CD14-positive monocyte (primary cell): Measurements from ENCODE around the gene LRRC4C. TPM values are rescaled to one million over a fixed set of nuclear protein-coding genes. Genes with fewer than 3 reads are reported as not detected.

Experiments used
- DNase-seq, 3 donors: peaks; one replicate each; pipeline ENCODE4 v3.0.0-alpha.2; 2011 to 2022
- H2AFZ ChIP-seq: 2 replicates; pipeline ENCODE4 v1.6.0; 2012; ENCODE audit warnings: mild to moderate bottlenecking, low read depth, low read length, inconsistent platforms; ENCODE audit not compliant: insufficient read depth, poor library complexity, severe bottlenecking
- H3K27ac ChIP-seq, 2 donors: 1 replicate in 1 of 2; 2 replicates in 1 of 2; pipeline ENCODE4 v1.5.1; 2012 to 2013; ENCODE audit warnings: low read length in 2 of 2, control low read depth in 1 of 2, inconsistent platforms in 1 of 2, low read depth in 1 of 2, mild to moderate bottlenecking in 1 of 2
- H3K27me3 ChIP-seq, 2 donors: one replicate each; pipeline versions ENCODE4 v1.6.0 to v1.6.1; 2011 to 2013; ENCODE audit warnings: low read length in 2 of 2; ENCODE audit not compliant: control insufficient read depth in 2 of 2, insufficient read depth in 2 of 2
- H3K36me3 ChIP-seq, 2 donors: replicated peaks in 1 of 2; 1 replicate in 1 of 2; 2 replicates in 1 of 2; pipeline versions ENCODE4 v1.5.1 to v1.6.1; 2012 to 2013; ENCODE audit warnings: low read length in 2 of 2, control low read depth in 1 of 2, inconsistent platforms in 1 of 2, mild to moderate bottlenecking in 1 of 2; ENCODE audit not compliant: insufficient read depth in 2 of 2, control insufficient read depth in 1 of 2
- H3K4me1 ChIP-seq, 2 donors: 1 replicate in 1 of 2; 2 replicates in 1 of 2; pipeline versions ENCODE4 v1.5.1 to v1.6.1; 2012 to 2013; ENCODE audit warnings: low read length in 2 of 2, control low read depth in 1 of 2, inconsistent platforms in 1 of 2, mild to moderate bottlenecking in 1 of 2, moderate library complexity in 1 of 2; ENCODE audit not compliant: insufficient read depth in 2 of 2, control insufficient read depth in 1 of 2
- H3K4me2 ChIP-seq: replicated peaks from 2 replicates; pipeline ENCODE3; 2012; ENCODE audit warnings: low read length, moderate library complexity, mild to moderate bottlenecking; ENCODE audit not compliant: poor library complexity, severe bottlenecking; ENCODE audit errors: extremely low read depth
- H3K4me3 ChIP-seq, 3 experiments: fragments of 200-600 bp in 1 of 3; sonication (generic) in 1 of 3; replicated peaks in 1 of 3; 1 replicate in 2 of 3; 2 replicates in 1 of 3; pipeline ENCODE4 v1.5.1; 2011 to 2013; ENCODE audit warnings: low read length in 3 of 3, mild to moderate bottlenecking in 3 of 3, control low read depth in 2 of 3, low read depth in 2 of 3, inconsistent platforms in 1 of 3, moderate library complexity in 1 of 3
- H3K79me2 ChIP-seq: 2 replicates; pipeline ENCODE4 v1.6.0; 2012; ENCODE audit warnings: mild to moderate bottlenecking, control low read depth, inconsistent platforms, low read length, moderate library complexity; ENCODE audit not compliant: insufficient read depth
- H3K9ac ChIP-seq: 2 replicates; pipeline ENCODE4 v1.6.0; 2017; ENCODE audit warnings: low read length, mild to moderate bottlenecking; ENCODE audit not compliant: insufficient read depth, poor library complexity, severe bottlenecking
- H3K9me3 ChIP-seq, 2 donors: replicated peaks in 1 of 2; 1 replicate in 1 of 2; 2 replicates in 1 of 2; pipeline versions ENCODE4 v1.5.1 to v1.6.1; 2012 to 2013; ENCODE audit warnings: low read length in 2 of 2, control low read depth in 1 of 2; ENCODE audit not compliant: control insufficient read depth in 1 of 2, insufficient read depth in 1 of 2
- H4K20me1 ChIP-seq: 2 replicates; pipeline ENCODE4 v1.6.0; 2012; ENCODE audit warnings: mild to moderate bottlenecking, low read length, control low read depth, moderate library complexity; ENCODE audit not compliant: insufficient read depth
- H3K27ac Mint-ChIP-seq, 7 donors: one replicate each; pipeline ENCODE4 v1.8.0; 2020; ENCODE audit warnings: mild to moderate bottlenecking in 7 of 7, mixed read lengths in 7 of 7, moderate library complexity in 6 of 7, inconsistent platforms in 2 of 7
- H3K27me3 Mint-ChIP-seq, 3 donors: one replicate each; pipeline ENCODE4 v1.8.0; 2021 to 2022; ENCODE audit warnings: low read depth in 3 of 3, mild to moderate bottlenecking in 3 of 3, mixed read lengths in 3 of 3, moderate library complexity in 3 of 3, inconsistent platforms in 1 of 3
- H3K36me3 Mint-ChIP-seq, 2 donors: one replicate each; pipeline ENCODE4 v1.8.0; 2020; ENCODE audit warnings: mixed read lengths in 2 of 2, inconsistent platforms in 1 of 2, mild to moderate bottlenecking in 1 of 2
- H3K4me1 Mint-ChIP-seq: one replicate; pipeline ENCODE4 v1.8.0; 2020; ENCODE audit warnings: mild to moderate bottlenecking, mixed read lengths
- H3K4me3 Mint-ChIP-seq, 2 donors: one replicate each; pipeline ENCODE4 v1.8.0; 2020; ENCODE audit warnings: mild to moderate bottlenecking in 2 of 2, mixed read lengths in 2 of 2, moderate library complexity in 1 of 2
- H3K9me3 Mint-ChIP-seq, 7 donors: one replicate each; pipeline ENCODE4 v1.8.0; 2020 to 2022; ENCODE audit warnings: mixed read lengths in 7 of 7, mild to moderate bottlenecking in 6 of 7, moderate library complexity in 6 of 7, inconsistent platforms in 2 of 7
- WGBS: methylation state at CpG from one replicate; pipeline ENCODE4 v1.1.5; 2013; ENCODE audit warnings: missing lambda C conversion rate; ENCODE audit not compliant: insufficient coverage; 5-methylcytosine and 5-hydroxymethylcytosine counted together
- intact Hi-C, 2 donors: fragments of 100-400 bp; cut with micrococcal nuclease; formaldehyde crosslinking; loops; one replicate each; pipeline versions ENCODE4 v1.15.0 to v1.15.1; 2023
- polyA plus RNA-seq, 3 donors: library from polyadenylated mRNA; depleted of rRNA in 1 of 3; unstranded in 2 of 3; stranded (reverse) in 1 of 3; fragments of 300-500 nt in 2 of 3; fragments of >200 nt in 1 of 3; fragmentation: Illumina TruSeq in 2 of 3; gene quantifications; 1 replicate in 2 of 3; 2 replicates in 1 of 3; pipeline ENCODE4 v1.2.3, GENCODE V29; 2012 to 2021
- TF ChIP-seq, protein P1 (sequence below): fragments of 200-600 bp; IDR thresholded peaks from one replicate; pipeline ENCODE4 v1.8.0; 2022; ENCODE audit warnings: antibody characterized with exemption, mild to moderate bottlenecking

LRRC4C gene
- polyA plus RNA-seq, 3 donors, result not detected

DNA sequence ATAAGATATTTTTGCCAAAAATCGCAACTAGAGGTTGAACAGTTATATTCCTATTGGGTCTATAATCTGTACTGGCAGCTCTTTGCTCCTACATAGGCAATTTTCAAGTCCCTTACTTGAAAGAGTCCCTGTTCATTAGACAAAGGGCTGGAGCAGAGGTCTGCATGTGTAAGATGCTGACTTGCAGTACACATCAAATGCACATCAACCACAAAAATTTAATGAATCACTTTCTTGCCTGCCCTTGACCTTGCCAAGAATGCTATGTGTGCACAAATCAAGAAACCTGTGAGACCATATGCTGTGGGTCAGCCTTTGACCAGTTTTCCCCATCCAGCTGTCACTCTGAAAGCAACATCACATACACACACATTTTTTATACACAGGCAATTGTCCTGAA is 661.5 kb downstream of the LRRC4C start:
- WGBS, result no CpG with 5 or more reads among the region's 1 CpG
- intact Hi-C loops, result no loop called here

DNA sequence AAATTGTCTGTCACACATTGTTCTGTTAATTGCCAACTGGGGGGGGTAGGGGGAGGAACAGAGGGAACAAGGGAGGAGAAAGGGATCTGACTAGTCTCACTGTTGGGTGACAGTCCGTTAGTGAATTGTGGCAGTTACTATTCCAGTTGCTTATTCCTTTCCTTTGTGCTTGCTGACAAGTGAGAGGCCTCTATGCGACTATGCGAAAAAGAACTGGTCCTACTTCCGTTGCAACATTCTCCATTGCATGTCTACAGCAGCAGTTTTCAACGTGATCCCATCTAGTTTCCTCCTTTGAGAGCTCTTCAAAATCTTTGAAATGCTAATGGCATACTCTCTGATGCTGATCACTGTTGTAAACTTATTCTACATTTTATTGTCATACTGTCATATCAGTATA is 672.2 kb downstream of the LRRC4C start:
- no peaks in the 10 kb centered on the region for H3K4me1 Mint-ChIP-seq
- no peaks in the 10 kb centered on the region for H3K9me3 ChIP-seq
- H3K27ac Mint-ChIP-seq, result no peak overlapping the region
- no peak overlapping the region for H2AFZ ChIP-seq
- H4K20me1 ChIP-seq, result no peaks in the 10 kb centered on the region
- 29% methylated on average over 1 of the region's 5 CpGs for WGBS
- no peaks in the 10 kb centered on the region for H3K27me3 ChIP-seq
- DNase-seq, result no peak
- no peak overlapping the region for H3K9ac ChIP-seq
- H3K27me3 Mint-ChIP-seq, result peaks cover 0 to under 1% (median 0%) of the 10 kb centered on the region in 3 donors
- H3K4me1 ChIP-seq, result no peaks in the 10 kb centered on the region
- no peak overlapping the region for H3K27ac ChIP-seq
- H3K4me3 ChIP-seq, result no peak overlapping the region
- intact Hi-C loops, result no loop called here
- H3K36me3 ChIP-seq, result no peaks in the 10 kb centered on the region
- TF ChIP-seq, protein P1, sequence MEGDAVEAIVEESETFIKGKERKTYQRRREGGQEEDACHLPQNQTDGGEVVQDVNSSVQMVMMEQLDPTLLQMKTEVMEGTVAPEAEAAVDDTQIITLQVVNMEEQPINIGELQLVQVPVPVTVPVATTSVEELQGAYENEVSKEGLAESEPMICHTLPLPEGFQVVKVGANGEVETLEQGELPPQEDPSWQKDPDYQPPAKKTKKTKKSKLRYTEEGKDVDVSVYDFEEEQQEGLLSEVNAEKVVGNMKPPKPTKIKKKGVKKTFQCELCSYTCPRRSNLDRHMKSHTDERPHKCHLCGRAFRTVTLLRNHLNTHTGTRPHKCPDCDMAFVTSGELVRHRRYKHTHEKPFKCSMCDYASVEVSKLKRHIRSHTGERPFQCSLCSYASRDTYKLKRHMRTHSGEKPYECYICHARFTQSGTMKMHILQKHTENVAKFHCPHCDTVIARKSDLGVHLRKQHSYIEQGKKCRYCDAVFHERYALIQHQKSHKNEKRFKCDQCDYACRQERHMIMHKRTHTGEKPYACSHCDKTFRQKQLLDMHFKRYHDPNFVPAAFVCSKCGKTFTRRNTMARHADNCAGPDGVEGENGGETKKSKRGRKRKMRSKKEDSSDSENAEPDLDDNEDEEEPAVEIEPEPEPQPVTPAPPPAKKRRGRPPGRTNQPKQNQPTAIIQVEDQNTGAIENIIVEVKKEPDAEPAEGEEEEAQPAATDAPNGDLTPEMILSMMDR, result no peak
- H3K9me3 Mint-ChIP-seq, result peaks cover 0 to 6% (median 0%) of the 10 kb centered on the region in 7 donors
- H3K36me3 Mint-ChIP-seq, result no peaks in the 10 kb centered on the region
- H3K4me2 ChIP-seq, result no peak overlapping the region
- H3K79me2 ChIP-seq, result no peaks in the 10 kb centered on the region
- H3K4me3 Mint-ChIP-seq, result no peak overlapping the region

More for the DNA sequence above, 661.5 kb downstream of the LRRC4C start:
- no peaks in the 10 kb centered on the region for H3K4me1 ChIP-seq
- H3K4me3 Mint-ChIP-seq, result no peak overlapping the region
- H3K36me3 Mint-ChIP-seq, result no peaks in the 10 kb centered on the region
- H3K9me3 Mint-ChIP-seq, result peaks cover 0 to 5% (median 3%) of the 10 kb centered on the region in 7 donors
- no peak overlapping the region for H3K4me3 ChIP-seq
- no peak overlapping the region for H3K4me2 ChIP-seq
- no peaks in the 10 kb centered on the region for H3K27me3 ChIP-seq
- no peak overlapping the region for H3K27ac ChIP-seq
- H2AFZ ChIP-seq, result no peak overlapping the region
- DNase-seq, result no peak
- peaks cover 0 to 2% (median 0%) of the 10 kb centered on the region in 3 donors for H3K27me3 Mint-ChIP-seq
- no peaks in the 10 kb centered on the region for H3K4me1 Mint-ChIP-seq
- no peak overlapping the region for H3K27ac Mint-ChIP-seq
- TF ChIP-seq, protein P1, result no peak
- H3K36me3 ChIP-seq, result no peaks in the 10 kb centered on the region
- H3K79me2 ChIP-seq, result no peaks in the 10 kb centered on the region
- H3K9ac ChIP-seq, result no peak overlapping the region
- peaks cover 0 to 3% of the 10 kb centered on the region in 2 donors for H3K9me3 ChIP-seq
- no peaks in the 10 kb centered on the region for H4K20me1 ChIP-seq
